H1 (cell line): ENCODE data around the gene GALR2.

Source experiments
- ATF2 ChIP-seq: IDR thresholded peaks from 2 replicates; pipeline ENCODE4 v1.6.1; 2012; ENCODE audit warnings: low read length, inconsistent platforms
- CHD2 ChIP-seq: IDR thresholded peaks from 2 replicates; pipeline ENCODE4 v1.6.1; 2012; ENCODE audit warnings: low read length, improper control_type of control experiment
- CREB1 ChIP-seq: IDR thresholded peaks from 2 replicates; pipeline ENCODE4 v1.6.1; 2012; ENCODE audit warnings: inconsistent platforms
- CTCF ChIP-seq, 3 experiments: IDR thresholded peaks; 1 replicate in 2 of 3; 2 replicates in 1 of 3; pipeline versions ENCODE4 v1.5.1 to v1.6.1; 2011; ENCODE audit warnings: low read length in 3 of 3, mild to moderate bottlenecking in 3 of 3, inconsistent platforms in 2 of 3, low read depth in 1 of 3, moderate library complexity in 1 of 3; ENCODE audit not compliant: insufficient read depth in 1 of 3; ENCODE audit errors: control extremely low read depth in 1 of 3
- EZH2 ChIP-seq: fragments of 200-600 bp; sonication (generic); IDR thresholded peaks from 2 replicates; pipeline ENCODE4 v1.7.1; 2012; ENCODE audit warnings: low read depth, mild to moderate bottlenecking, moderate library complexity, low read length, inconsistent platforms; ENCODE audit not compliant: severe bottlenecking
- HDAC6 ChIP-seq: IDR thresholded peaks from one replicate; pipeline ENCODE4 v1.7.1; 2012; ENCODE audit warnings: low read depth, mild to moderate bottlenecking, inconsistent platforms, low read length, moderate library complexity
- MAFK ChIP-seq: IDR thresholded peaks from 2 replicates; pipeline ENCODE4 v1.6.1; 2012; ENCODE audit warnings: low read depth, mild to moderate bottlenecking, improper control_type of control experiment, low read length
- POLR2AphosphoS5 ChIP-seq: IDR thresholded peaks from 2 replicates; pipeline ENCODE4 v1.6.1; 2011; ENCODE audit warnings: low read depth, low read length
- RAD21 ChIP-seq, 2 experiments: IDR thresholded peaks in 1 of 2; conservative IDR thresholded peaks in 1 of 2; 2 replicates each; pipeline ENCODE4 v1.6.1; 2011; ENCODE audit warnings: low read depth in 2 of 2, low read length in 2 of 2, improper control_type of control experiment in 1 of 2, inconsistent platforms in 1 of 2, mild to moderate bottlenecking in 1 of 2, moderate library complexity in 1 of 2
- RNF2 ChIP-seq: fragments of 200-900, 300-1000 bp; sonication (generic); IDR thresholded peaks from 2 replicates; pipeline ENCODE4 v1.7.1; 2016; ENCODE audit warnings: borderline replicate concordance, low read depth, mild to moderate bottlenecking, antibody characterized with exemption, low read length; ENCODE audit not compliant: poor library complexity, severe bottlenecking; ENCODE audit errors: missing control alignments
- SIN3A ChIP-seq, 2 experiments: IDR thresholded peaks in 1 of 2; conservative IDR thresholded peaks in 1 of 2; 2 replicates each; pipeline ENCODE4 v1.6.1; 2011 to 2012; ENCODE audit warnings: low read length in 2 of 2, improper control_type of control experiment in 1 of 2, low read depth in 1 of 2, mild to moderate bottlenecking in 1 of 2
- USF2 ChIP-seq: IDR thresholded peaks from 2 replicates; pipeline ENCODE4 v1.6.1; 2011; ENCODE audit warnings: low read length, improper control_type of control experiment

GRCh38 chr17:76063875-76064546 is 10.6 kb upstream of the GALR2 start:
- no peak for TF ChIP-seq MAFK
- no peak for TF ChIP-seq POLR2AphosphoS5
- no peak for TF ChIP-seq EZH2
- no peak for TF ChIP-seq CTCF (IDR thresholded peaks at IDR 0.05; ENCODE audit: control extremely low read depth in 1 of 3, insufficient read depth in 1 of 3, low read depth in 1 of 3, low read length in 3 of 3)
- TF ChIP-seq SIN3A (conservative IDR thresholded peaks at IDR 0.05 in 1 of 2, IDR thresholded peaks at IDR 0.05 in 1 of 2; ENCODE audit: low read depth in 1 of 2, low read length in 2 of 2) = no peak
- TF ChIP-seq USF2 = no peak
- no peak for TF ChIP-seq RAD21 (IDR thresholded peaks at IDR 0.05 in 1 of 2, conservative IDR thresholded peaks at IDR 0.05 in 1 of 2; ENCODE audit: low read depth in 2 of 2, low read length in 2 of 2)
- no peak for TF ChIP-seq CREB1
- TF ChIP-seq HDAC6 = no peak
- TF ChIP-seq ATF2 = no peak
- no peak for TF ChIP-seq CHD2
- TF ChIP-seq RNF2 = no peak
